VCaP (cell line): Measurements from ENCODE around the gene C12orf50.

Source experiments
- H3K27ac ChIP-seq: fragments of 450-650 bp; 2 replicates; pipeline ENCODE4 v1.5.1; 2017
- TF ChIP-seq, protein P1 (sequence below): fragments of 450-650 bp; conservative IDR thresholded peaks from 2 replicates; pipeline ENCODE4 v1.5.1; 2017; ENCODE audit warnings: mild to moderate bottlenecking, moderate library complexity

Gene C12orf50, protein sequence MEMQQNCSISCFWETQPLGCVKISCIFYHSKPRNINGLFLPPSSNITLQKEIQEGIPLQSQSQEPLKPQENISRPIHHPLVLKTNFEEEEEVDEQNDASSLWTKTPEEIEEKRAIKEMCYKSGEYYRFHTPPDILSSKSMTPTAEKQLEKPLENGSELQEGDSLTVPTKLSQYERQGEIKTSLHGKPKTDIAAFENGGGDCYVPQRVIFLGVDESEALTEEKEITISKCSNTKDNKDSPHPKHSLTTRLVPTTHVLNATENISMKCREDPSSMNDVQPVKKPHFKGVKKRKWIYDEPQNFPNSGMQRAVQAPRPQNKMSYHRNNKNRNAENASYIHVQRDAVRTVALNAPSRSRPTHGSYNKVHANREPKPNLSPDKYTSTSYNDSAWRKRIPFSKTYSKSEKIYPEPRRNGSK

DNA sequence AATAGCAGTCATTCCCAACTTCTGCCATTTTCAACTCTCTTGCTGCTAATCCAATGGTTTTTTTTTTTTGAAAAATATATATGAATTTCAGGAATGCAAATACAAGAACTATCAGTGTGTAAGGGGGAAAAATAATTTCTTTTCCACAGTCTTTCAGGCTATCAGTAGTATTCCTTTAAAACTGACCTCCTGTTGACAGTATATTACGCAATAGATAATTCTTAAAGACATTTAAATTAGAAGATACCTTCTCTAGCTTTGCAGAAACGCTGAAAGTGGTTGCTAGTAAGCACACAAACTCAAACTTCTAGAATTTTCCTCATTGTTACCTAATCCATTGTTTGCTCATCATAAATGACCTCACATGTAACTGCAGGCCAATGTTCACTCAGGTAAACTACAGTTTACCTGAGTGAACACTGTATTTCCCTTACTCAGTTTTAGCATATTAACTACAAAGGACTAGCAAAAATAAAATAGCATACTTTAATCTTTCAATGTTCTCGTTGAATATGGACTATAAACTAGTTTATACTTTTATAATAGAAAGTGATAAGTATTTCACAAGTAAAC lies at the start of gene C12orf50:
Gene C12orf50 (minus strand): TSS at position 309 of the 573 bp plus-strand sequence. CDS start 2,439 bp downstream, outside the sequence.
- TF ChIP-seq, protein P1, sequence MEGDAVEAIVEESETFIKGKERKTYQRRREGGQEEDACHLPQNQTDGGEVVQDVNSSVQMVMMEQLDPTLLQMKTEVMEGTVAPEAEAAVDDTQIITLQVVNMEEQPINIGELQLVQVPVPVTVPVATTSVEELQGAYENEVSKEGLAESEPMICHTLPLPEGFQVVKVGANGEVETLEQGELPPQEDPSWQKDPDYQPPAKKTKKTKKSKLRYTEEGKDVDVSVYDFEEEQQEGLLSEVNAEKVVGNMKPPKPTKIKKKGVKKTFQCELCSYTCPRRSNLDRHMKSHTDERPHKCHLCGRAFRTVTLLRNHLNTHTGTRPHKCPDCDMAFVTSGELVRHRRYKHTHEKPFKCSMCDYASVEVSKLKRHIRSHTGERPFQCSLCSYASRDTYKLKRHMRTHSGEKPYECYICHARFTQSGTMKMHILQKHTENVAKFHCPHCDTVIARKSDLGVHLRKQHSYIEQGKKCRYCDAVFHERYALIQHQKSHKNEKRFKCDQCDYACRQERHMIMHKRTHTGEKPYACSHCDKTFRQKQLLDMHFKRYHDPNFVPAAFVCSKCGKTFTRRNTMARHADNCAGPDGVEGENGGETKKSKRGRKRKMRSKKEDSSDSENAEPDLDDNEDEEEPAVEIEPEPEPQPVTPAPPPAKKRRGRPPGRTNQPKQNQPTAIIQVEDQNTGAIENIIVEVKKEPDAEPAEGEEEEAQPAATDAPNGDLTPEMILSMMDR = no peak
- no peak within 1 kb of the TSS for H3K27ac ChIP-seq

DNA sequence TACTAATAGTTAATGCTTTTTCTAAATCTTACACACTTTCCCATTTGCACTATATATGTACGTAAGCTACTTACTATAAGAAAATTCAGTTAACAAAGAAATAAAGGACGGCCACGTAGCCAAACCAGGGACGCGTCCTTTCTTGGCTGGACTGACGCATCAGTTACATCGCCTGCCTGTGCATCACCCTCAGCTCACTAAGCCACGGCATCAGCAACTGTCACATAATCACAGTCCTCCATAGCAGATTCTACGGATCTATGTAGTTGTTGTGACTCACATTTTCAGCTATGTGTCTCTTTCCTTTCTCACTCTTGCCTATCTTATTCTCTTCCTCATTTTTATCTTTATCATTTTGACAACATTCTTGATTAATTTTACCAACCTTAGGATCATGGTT lies 38.1 kb upstream of the C12orf50 start:
- H3K27ac ChIP-seq = no peak overlapping the region
- TF ChIP-seq, protein P1 = no peak

DNA sequence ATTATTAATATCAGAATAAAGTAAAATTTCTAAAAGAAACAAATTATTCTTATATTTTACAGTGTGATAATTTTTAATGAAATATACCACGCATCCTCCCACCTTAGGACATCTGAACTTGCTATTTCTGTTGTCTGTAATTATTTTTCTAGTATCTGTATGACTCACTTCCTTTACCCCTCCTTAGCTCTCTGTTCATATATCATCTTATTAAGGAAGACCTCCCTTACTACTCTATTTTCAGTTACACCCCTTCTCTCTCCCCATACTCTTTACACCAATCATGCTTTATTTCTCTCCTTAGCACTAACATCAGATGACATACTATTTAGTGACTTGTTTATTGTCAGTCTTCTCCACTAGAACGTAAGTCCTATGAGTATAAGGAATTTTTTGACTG lies 34.2 kb upstream of the C12orf50 start:
- TF ChIP-seq, protein P1 = no peak
- H3K27ac ChIP-seq = no peak overlapping the region

DNA sequence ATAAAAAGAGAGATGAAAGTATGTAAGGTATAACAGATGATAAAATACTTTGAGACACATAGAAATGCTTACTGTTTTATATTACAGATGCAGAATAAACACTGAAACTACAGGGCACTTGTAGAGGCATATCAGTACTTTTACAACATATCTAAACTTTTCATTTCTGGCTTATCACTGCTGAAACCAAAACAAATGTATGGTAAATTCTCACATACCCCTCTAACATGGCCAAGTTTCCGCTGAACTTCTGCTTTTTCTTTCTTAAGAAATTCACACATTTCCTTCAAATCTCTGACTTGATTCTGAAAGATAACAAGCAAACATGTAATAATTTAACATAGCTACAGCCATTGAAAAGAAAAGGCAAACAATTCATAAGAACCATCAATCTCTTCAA lies 33.3 kb upstream of the C12orf50 start:
- H3K27ac ChIP-seq = no peak overlapping the region
- TF ChIP-seq, protein P1 = no peak

DNA sequence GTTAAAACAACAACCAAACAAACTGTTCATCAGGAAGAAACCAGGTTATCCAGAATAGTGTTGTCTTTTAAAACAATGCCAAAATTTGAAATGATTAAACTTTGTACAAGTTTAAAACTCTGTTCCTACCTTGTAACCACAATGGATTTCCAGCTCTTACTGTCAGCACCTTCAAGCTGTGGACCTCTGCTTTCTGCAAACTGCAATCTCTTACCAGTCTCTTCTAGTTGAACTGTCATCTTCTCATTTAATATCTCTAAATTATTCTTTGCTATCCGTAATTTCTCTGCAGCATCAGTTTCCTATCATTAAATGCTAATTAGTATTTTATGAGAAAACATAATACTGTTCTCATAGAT lies 29.5 kb upstream of the C12orf50 start:
- H3K27ac ChIP-seq = no peak overlapping the region
- TF ChIP-seq, protein P1 = no peak

DNA sequence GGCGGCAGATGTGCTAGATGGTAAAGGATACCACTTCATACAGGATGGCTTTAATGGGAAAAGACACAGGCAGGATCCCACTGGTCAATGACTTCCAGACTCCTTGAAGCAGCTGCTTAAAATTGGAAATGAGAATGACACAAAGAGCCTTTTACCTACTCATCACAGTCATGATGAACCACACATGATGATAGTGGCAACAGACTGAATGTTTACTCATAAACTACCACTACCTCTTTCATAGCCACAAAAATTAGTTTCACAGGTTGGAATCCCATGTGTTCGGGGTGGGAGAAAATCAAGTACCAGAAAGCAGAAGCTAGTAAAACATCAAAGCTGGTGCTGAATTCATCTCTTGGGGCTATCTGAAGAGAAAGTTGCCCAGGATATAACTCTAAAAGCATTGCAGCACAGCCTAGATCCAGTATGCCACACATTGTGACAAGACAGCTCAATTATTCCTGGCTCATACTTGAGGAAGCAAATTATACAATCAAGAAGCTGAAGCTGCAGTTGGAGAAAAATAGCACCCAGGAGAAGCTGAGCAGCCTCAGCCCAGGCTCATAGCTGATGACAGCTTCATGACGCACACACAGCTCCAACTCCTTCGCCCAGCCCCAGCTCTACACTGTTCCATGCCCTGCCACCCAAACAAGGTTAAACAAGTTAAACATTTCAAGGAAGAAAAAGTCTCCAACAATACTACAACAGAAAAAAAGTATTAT lies 29.0 kb upstream of the C12orf50 start:
- no peak overlapping the region for H3K27ac ChIP-seq
- TF ChIP-seq, protein P1 = no peak

DNA sequence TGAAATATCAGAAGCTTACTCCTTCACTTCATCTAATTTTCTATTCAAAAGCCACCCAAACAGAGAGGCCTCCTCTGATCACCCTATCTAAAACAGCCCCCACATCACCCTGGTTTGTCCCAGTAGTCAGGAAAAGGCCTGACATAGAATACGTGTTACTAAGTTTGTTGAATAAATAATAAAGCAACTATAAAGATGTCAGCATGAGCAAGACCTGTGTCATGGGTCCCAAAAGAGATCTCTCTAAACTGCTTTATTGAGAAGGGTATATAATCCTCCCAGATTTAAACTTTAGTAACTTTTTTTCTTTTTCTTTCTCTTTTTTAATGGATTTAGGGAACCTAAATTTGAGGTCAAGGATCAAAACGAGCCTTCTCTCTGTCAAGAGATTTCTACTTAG lies 27.4 kb upstream of the C12orf50 start:
- H3K27ac ChIP-seq = no peak overlapping the region
- TF ChIP-seq, protein P1 = no peak
